Testis (tissue), 3 donors: ENCODE data around the gene FCN2. TPM values are rescaled to one million over a fixed set of nuclear protein-coding genes. Genes with fewer than 3 reads are reported as not detected.

Experiments
- DNase-seq: peaks from one replicate; pipeline ENCODE4 v3.0.0-alpha.2; 2019
- H3K27ac ChIP-seq, 2 donors: fragments of 200-600 bp; sonication (generic); one replicate each; pipeline ENCODE4 v1.5.1; 2019
- H3K27me3 ChIP-seq: fragments of 200-600 bp; sonication (generic); one replicate; pipeline ENCODE4 v1.5.1; 2019
- H3K36me3 ChIP-seq: fragments of 200-600 bp; sonication (generic); one replicate; pipeline ENCODE4 v1.5.1; 2017; ENCODE audit warnings: low read depth; ENCODE audit errors: missing control alignments
- H3K4me1 ChIP-seq: fragments of 200-600 bp; sonication (generic); one replicate; pipeline ENCODE4 v1.5.1; 2019
- H3K4me3 ChIP-seq, 2 donors: fragments of 200-600 bp; sonication (generic); one replicate each; pipeline ENCODE4 v1.5.1; 2017 to 2019
- H3K9me3 ChIP-seq: fragments of 200-600 bp; sonication (generic); one replicate; pipeline ENCODE4 v1.5.1; 2017
- POLR2A ChIP-seq: fragments of 450-650 bp; IDR thresholded peaks from one replicate; pipeline ENCODE4 v1.6.1; 2017; ENCODE audit warnings: antibody characterized with exemption, mild to moderate bottlenecking, moderate library complexity
- WGBS, 2 donors: methylation state at CpG; one replicate each; pipeline ENCODE4 v1.1.5; 2018; 5-methylcytosine and 5-hydroxymethylcytosine counted together
- intact Hi-C: fragments of 100-400 bp; cut with DNase I; formaldehyde crosslinking; loops from one replicate; pipeline ENCODE4 v1.15.1; 2023; ENCODE audit warnings: low total_unique reads
- polyA plus RNA-seq: library from polyadenylated mRNA; stranded (reverse); fragments of 350-450 nt; fragmentation: Illumina TruSeq; extraction: RNeasy Lipid Tissue Mini Kit (QIAGEN cat#74804); gene quantifications from one replicate; pipeline ENCODE4 v1.2.3, GENCODE V29; 2014; ENCODE audit warnings: low read depth, low replicate concordance; ENCODE audit not compliant: insufficient read depth
- total RNA-seq, 2 donors: library from RNA; depleted of rRNA; stranded (reverse); fragments of >200 nt; gene quantifications; one replicate each; pipeline ENCODE4 v1.2.3, GENCODE V29; 2016
- TF ChIP-seq, protein P1 (sequence below), 3 experiments: fragments of 450-650 bp in 2 of 3; fragments of 200-600 bp in 1 of 3; sonication (generic) in 1 of 3; IDR thresholded peaks; one replicate each; pipeline ENCODE4 v1.5.1; 2016 to 2019; ENCODE audit warnings: antibody characterized with exemption in 3 of 3, mild to moderate bottlenecking in 2 of 3, moderate library complexity in 1 of 3

Gene FCN2
- total and polyA plus RNA-seq, 3 donors from 2014 or later: 0.43 TPM; not detected in 2

DNA sequence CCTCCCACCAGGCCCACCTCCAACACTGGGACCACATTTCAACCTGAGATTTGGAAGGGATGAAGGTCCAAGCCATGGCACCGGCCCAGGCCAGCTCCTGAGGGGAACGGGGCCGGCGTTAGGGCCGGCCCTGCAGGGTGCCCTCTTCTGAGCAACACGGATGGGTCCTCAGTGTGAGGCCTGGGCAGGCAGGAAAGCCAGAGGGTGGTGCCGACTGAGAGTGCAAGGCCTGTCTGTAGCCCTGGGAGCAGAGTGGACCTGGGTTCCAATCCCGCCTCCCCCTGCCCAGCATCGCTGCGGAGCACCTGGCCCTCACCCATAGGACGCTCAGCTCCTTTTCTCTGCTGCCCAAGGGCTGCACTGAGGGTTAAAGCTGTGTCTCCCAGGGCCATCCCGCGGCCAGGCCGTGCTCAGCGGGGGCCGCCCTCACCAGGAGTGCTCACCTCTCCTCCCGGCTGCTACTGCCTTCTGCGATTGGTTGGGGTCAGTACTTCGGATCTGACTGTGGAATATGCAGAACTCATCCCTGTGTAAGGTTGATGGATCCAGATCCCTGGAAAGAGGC is 44.1 kb upstream of the FCN2 start:
- 87% methylated on average over 19 of the region's 19 CpGs; no CpG with 5 or more reads in 1 of the 2 donors for WGBS, 2 donors
- intact Hi-C loops: no loop called here

DNA sequence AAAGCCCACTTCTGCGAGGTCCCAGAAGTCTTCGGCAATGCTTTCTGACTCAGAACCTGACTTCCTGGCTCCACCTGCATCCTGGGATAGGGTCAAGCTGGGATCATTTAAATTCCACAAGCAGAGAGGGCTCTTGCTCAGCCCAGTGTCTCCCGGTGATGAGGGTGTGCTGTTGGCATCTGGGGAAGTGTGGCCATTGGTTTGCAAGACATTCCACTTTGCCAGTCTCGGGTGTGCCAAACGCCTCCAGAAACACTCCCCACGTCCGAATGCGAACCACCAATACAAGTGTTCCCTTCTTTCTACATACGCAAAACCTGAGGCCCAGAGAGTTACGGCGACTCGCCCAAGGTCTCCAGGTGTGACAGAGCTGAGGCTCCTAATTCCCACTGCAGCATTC is 43.1 kb upstream of the FCN2 start:
- intact Hi-C loops: no loop called here
- TF ChIP-seq, protein P1, sequence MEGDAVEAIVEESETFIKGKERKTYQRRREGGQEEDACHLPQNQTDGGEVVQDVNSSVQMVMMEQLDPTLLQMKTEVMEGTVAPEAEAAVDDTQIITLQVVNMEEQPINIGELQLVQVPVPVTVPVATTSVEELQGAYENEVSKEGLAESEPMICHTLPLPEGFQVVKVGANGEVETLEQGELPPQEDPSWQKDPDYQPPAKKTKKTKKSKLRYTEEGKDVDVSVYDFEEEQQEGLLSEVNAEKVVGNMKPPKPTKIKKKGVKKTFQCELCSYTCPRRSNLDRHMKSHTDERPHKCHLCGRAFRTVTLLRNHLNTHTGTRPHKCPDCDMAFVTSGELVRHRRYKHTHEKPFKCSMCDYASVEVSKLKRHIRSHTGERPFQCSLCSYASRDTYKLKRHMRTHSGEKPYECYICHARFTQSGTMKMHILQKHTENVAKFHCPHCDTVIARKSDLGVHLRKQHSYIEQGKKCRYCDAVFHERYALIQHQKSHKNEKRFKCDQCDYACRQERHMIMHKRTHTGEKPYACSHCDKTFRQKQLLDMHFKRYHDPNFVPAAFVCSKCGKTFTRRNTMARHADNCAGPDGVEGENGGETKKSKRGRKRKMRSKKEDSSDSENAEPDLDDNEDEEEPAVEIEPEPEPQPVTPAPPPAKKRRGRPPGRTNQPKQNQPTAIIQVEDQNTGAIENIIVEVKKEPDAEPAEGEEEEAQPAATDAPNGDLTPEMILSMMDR (IDR thresholded peaks at IDR 0.05): no peak
- TF ChIP-seq POLR2A: no peak
- DNase-seq: no peak
- H3K9me3 ChIP-seq: no peaks in the 10 kb centered on the region
- H3K4me3 ChIP-seq: no peak overlapping the region
- H3K27ac ChIP-seq: no peak overlapping the region
- WGBS, 2 donors: 91 to 93% methylated on average over 12 of the region's 12 CpGs
- H3K27me3 ChIP-seq: no peaks in the 10 kb centered on the region
- no peaks in the 10 kb centered on the region for H3K36me3 ChIP-seq
- peaks cover 8% of the 10 kb centered on the region for H3K4me1 ChIP-seq

More for the DNA sequence above, 44.1 kb upstream of the FCN2 start:
- DNase-seq: no peak
- TF ChIP-seq POLR2A: no peak
- TF ChIP-seq, protein P1 (IDR thresholded peaks at IDR 0.05): no peak
- no peak overlapping the region for H3K27ac ChIP-seq
- H3K9me3 ChIP-seq: no peaks in the 10 kb centered on the region
- no peaks in the 10 kb centered on the region for H3K27me3 ChIP-seq
- no peak overlapping the region for H3K4me3 ChIP-seq
- H3K4me1 ChIP-seq: peaks cover 8% of the 10 kb centered on the region
- H3K36me3 ChIP-seq: no peaks in the 10 kb centered on the region

DNA sequence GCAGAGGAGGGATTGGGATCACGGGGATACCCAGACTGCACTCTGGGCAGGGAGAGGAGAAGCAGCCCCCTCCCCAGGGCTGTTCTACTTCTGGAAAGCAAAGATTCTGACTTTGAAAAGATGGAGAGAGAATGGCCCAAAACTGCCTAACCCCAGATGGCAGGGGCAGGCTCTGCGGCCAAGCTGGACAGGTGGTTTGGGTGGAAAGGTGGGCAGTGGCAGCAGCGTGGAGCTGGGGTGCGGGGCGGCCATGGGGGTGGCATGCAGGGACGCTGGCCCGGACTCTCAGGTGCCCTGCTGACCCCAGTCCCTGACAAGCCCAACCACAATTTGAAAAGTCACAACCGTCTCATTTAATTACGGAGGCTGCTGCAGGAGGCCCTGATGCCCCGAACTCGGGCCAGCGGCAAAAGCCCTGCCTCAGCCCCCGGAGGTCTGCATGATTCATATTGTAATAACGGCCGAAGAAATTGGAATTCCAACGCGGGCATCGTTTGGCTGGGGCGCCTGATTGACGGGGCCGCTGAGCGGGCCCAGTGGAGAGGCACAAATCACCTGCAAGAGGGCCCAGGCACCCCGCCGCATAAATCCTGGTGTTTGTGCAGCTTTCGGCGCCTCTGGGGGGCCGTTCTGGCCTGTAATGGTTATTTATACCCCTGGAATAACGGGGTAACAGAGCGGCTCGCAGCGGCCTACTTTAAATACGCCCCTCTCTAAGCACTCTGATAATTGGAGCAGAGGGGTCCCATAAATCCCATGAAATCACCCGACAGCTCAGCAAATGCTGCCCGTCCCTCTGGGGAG is 41.8 kb upstream of the FCN2 start:
- Histone ChIP-seq H3K9me3 (no peaks in the 10 kb centered on the region), H3K36me3 (no peaks in the 10 kb centered on the region), H3K27me3 (no peaks in the 10 kb centered on the region), H3K27ac (no peak overlapping the region), H3K4me1 (peaks cover 8% of the 10 kb centered on the region), H3K4me3 (no peak overlapping the region)
- intact Hi-C loops: no loop called here
- no peak for TF ChIP-seq POLR2A
- TF ChIP-seq, protein P1 (IDR thresholded peaks at IDR 0.05): no peak
- WGBS, 2 donors: 78 to 88% methylated on average over 26 to 34 of the region's 34 CpGs
- no peak for DNase-seq

DNA sequence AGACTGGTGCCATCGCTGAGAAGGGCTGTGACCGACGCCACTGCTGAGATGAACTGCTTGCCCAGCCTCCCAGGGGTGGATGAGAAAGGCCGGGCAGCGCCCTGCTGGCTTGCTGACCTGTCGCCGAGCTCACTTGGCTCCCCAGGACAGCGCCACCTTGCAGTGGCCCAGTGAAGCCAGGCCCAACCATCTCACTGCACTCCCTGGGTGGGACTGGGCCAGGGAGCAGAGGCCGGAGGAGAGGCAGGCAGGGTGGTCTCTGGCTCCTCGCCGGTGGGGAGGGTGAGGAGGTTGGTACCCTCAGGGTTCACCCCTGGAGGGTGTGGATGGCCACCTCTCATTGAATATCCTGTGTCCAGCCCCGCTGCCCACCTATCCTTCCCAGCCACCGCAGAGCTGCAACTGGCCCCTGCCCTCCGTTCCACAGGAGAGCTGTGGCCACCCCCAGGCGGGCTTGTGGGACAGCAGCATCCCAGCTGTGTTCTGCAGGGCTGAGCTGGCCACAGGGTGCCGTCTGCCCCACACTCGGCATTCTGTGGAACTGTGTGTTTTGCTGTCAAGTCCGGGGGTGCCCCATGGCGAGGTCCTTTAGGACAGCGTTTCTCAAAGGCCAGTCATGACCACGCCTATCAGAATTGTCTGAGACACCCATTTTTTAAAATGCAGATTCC is 41.0 kb upstream of the FCN2 start:
- no peaks in the 10 kb centered on the region for H3K9me3 ChIP-seq
- H3K27ac ChIP-seq: no peak overlapping the region
- peaks cover 8% of the 10 kb centered on the region for H3K4me1 ChIP-seq
- no peak for DNase-seq
- 88 to 100% methylated on average over 6 to 19 of the region's 21 CpGs for WGBS, 2 donors
- H3K4me3 ChIP-seq: no peak overlapping the region
- no peaks in the 10 kb centered on the region for H3K36me3 ChIP-seq
- TF ChIP-seq, protein P1 (IDR thresholded peaks at IDR 0.05): no peak
- no peak for TF ChIP-seq POLR2A
- intact Hi-C loops: no loop called here
- no peaks in the 10 kb centered on the region for H3K27me3 ChIP-seq
